Gastrocnemius medialis (tissue), 4 donors: ENCODE data around the gene SPINDOC.

ENCODE experiments used
- CTCF ChIP-seq, 5 experiments: fragments of 450-650 bp in 3 of 5; fragments of 200-600 bp in 2 of 5; sonication (generic) in 2 of 5; IDR thresholded peaks in 4 of 5; conservative IDR thresholded peaks in 1 of 5; 1 replicate in 4 of 5; 2 replicates in 1 of 5; pipeline ENCODE4 v1.5.1; 2016 to 2019; ENCODE audit warnings: antibody characterized with exemption in 5 of 5, mild to moderate bottlenecking in 3 of 5, moderate library complexity in 3 of 5
- POLR2A ChIP-seq, 2 donors: fragments of 450-650 bp; IDR thresholded peaks; one replicate each; pipeline ENCODE4 v1.6.1; 2017; ENCODE audit warnings: antibody characterized with exemption in 2 of 2, mild to moderate bottlenecking in 2 of 2, moderate library complexity in 2 of 2

DNA sequence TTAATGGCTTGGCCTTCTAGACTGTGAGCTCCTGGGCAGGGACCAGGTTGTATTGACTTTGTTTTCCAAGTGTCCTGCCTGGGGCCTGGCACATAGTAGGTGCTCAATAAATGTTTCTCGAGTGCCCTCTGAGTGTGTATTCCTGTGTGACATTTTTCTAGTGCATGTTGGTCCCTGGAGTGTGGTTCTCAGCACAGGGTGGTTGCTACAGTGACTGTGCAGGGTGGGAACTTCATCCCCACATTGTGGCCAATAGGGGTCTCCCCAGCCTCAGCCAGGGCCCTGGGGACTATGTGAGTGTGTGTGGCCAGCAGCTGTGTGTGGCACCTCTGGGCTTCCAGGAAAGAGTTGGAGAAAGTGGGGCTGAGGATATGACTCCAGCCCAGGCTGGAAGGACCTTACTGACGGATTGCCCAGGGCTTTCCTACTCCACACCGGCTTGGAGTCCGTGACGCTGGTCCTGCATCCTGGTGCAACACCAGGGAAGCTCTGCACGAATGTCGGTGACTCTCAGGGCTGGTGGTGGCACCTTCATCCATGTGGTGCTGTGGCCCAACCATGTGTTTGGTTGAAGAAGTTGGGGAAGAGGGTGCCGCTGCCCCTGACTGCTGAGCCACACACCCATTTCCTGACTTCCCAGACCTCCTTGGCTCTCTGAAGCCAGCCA lies 16.7 kb downstream of the SPINDOC start:
- TF ChIP-seq CTCF (IDR thresholded peaks at IDR 0.05 in 4 of 5, conservative IDR thresholded peaks at IDR 0.05 in 1 of 5) (no peak), POLR2A (IDR thresholded peaks at IDR 0.05) (no peak)
